ENCODE measurements around the gene TEAD1.

DNA sequence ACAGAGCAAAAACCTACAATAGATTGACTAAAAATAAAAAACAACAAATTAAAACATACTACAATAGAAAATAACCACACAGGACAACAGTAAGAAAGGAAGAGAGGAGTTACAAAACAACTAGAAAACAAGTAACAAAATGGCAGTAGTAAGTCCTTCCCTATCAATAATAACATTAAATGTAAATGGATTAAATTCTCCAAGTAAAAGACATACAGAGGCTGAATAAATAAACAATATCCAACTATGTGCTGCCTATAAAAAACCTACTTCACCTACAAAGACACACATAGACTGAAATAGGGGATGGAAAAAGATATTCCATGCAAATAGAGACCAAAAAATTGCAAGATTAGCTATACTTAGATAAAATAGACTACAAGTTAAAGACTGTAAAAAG is 277.9 kb downstream of the TEAD1 start:
- TF ChIP-seq, protein P1, sequence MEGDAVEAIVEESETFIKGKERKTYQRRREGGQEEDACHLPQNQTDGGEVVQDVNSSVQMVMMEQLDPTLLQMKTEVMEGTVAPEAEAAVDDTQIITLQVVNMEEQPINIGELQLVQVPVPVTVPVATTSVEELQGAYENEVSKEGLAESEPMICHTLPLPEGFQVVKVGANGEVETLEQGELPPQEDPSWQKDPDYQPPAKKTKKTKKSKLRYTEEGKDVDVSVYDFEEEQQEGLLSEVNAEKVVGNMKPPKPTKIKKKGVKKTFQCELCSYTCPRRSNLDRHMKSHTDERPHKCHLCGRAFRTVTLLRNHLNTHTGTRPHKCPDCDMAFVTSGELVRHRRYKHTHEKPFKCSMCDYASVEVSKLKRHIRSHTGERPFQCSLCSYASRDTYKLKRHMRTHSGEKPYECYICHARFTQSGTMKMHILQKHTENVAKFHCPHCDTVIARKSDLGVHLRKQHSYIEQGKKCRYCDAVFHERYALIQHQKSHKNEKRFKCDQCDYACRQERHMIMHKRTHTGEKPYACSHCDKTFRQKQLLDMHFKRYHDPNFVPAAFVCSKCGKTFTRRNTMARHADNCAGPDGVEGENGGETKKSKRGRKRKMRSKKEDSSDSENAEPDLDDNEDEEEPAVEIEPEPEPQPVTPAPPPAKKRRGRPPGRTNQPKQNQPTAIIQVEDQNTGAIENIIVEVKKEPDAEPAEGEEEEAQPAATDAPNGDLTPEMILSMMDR (IDR thresholded peaks at IDR 0.05) = no peak
- TF ChIP-seq POLR2A (IDR thresholded peaks at IDR 0.05) = no peak
